GM12864 (cell line): Measurements from ENCODE around the gene GPR141.
A peak's percentile ranks its signal among the peaks of the same experiment; 100 is the strongest.

Experiments
- DNase-seq: peaks from one replicate; pipeline ENCODE4 v3.0.0-alpha.2; 2011; ENCODE audit warnings: low read depth
- H3K4me3 ChIP-seq: 2 replicates; pipeline ENCODE4 v1.5.1; 2011; ENCODE audit warnings: mild to moderate bottlenecking, low read depth, low read length, control low read depth
- TF ChIP-seq, protein P1 (sequence below): IDR thresholded peaks from 2 replicates; pipeline ENCODE4 v1.5.1; 2011; ENCODE audit warnings: low read depth, mild to moderate bottlenecking, moderate library complexity, low read length, control low read depth, inconsistent platforms; ENCODE audit errors: missing control alignments

Gene GPR141

DNA sequence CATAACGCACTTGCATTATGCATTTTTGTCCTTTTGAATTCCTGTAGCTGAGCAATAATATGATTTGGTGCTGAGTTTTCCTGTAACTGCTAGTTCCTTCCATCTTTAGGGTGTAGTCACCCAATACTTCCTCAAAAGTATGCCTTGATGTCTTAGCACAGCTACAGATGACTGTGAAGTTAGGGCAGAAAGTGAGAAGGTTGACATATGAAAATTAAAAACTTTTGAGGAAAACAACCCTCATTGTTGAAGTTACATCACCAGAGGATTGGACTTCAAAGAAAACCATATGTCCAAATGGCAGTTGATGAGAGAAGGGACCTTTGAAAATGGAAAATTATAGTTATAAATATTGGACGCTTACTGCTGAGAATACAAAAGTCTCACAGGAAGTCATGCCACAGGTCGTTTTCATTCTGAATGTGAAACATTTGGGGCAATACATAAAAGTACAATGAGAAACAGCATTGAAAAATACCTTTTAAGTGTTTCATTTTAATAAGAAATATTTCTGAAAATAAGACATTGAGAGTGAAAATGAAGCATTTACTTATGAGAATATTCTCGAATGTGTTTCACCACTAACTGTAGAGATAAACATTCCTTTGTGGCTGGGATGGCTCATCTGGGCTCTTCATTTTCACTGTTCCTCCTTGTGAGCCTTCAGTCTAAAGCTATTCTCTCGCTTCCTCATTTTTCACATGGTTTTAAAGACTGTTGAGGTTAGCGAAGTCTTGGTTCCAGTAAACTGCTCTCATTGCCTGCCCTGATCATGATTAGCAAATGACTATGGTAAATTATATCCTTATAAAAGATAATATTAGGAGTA lies 103.4 kb downstream of the GPR141 start:
- peak; percentile 84 for DNase-seq
- TF ChIP-seq, protein P1, sequence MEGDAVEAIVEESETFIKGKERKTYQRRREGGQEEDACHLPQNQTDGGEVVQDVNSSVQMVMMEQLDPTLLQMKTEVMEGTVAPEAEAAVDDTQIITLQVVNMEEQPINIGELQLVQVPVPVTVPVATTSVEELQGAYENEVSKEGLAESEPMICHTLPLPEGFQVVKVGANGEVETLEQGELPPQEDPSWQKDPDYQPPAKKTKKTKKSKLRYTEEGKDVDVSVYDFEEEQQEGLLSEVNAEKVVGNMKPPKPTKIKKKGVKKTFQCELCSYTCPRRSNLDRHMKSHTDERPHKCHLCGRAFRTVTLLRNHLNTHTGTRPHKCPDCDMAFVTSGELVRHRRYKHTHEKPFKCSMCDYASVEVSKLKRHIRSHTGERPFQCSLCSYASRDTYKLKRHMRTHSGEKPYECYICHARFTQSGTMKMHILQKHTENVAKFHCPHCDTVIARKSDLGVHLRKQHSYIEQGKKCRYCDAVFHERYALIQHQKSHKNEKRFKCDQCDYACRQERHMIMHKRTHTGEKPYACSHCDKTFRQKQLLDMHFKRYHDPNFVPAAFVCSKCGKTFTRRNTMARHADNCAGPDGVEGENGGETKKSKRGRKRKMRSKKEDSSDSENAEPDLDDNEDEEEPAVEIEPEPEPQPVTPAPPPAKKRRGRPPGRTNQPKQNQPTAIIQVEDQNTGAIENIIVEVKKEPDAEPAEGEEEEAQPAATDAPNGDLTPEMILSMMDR = no peak
- H3K4me3 ChIP-seq = no peak overlapping the region
